Measurements from ENCODE around the gene SLC16A3.

DNA sequence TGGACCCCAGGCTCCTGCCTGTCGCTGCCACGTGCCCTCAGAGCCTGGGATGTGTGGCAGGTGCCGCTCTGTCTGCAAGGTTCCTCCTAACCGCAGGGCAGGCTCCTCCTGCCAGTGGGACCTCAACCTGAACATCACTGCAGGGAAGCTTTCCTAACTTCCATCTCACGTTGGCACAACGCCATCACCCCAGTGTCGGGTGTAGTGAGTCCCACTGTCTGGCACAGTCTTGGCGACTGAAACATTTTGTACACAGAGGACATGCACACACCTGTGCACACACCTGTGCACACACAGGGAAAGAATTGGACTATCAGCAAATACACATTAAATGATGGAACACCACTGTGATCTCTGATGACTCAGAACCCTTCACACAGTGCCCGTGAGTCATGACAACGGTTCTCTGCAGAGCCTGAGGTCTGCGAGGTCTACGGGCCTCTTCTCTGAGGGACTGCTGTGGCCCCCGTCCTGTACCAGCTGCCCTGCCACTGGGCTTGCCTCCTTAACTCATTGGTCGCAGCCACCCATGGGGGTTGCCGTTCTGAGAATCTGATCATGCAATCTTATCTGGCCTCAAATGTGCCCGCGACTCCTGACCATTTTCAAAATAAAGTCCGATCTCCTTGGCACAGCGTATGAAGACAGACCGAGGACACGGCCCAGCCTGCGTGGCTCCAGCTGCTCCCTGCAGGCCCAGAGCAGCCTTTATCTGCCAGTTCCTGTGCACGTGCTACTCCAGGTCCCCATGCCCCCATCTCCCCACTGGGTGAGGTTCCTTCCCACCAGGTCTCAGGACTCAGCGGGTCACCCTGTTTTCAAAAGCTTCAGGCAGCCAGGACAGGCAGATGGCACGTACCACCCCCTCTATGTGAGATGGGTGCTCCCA lies 23.8 kb upstream of the SLC16A3 start:
- TF ChIP-seq, protein P1, sequence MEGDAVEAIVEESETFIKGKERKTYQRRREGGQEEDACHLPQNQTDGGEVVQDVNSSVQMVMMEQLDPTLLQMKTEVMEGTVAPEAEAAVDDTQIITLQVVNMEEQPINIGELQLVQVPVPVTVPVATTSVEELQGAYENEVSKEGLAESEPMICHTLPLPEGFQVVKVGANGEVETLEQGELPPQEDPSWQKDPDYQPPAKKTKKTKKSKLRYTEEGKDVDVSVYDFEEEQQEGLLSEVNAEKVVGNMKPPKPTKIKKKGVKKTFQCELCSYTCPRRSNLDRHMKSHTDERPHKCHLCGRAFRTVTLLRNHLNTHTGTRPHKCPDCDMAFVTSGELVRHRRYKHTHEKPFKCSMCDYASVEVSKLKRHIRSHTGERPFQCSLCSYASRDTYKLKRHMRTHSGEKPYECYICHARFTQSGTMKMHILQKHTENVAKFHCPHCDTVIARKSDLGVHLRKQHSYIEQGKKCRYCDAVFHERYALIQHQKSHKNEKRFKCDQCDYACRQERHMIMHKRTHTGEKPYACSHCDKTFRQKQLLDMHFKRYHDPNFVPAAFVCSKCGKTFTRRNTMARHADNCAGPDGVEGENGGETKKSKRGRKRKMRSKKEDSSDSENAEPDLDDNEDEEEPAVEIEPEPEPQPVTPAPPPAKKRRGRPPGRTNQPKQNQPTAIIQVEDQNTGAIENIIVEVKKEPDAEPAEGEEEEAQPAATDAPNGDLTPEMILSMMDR (IDR thresholded peaks at IDR 0.05; ENCODE audit: low read depth, low read length) = no peak
- TF ChIP-seq EZH2phosphoT487 (IDR thresholded peaks at IDR 0.05; ENCODE audit: low read depth) = no peak

Data from OCI-LY3 (cell line).